ENCODE data around the gene CACNA2D3.

The CACNA2D3 gene

GRCh38 chr3:54408328-54408727, 286.0 kb downstream of the CACNA2D3 start:
- Histone ChIP-seq H3K4me2 (ENCODE audit: low read length) (no peak overlapping the region), H3K27me3 (ENCODE audit: control insufficient read depth, insufficient read depth, low read length) (no peaks in the 10 kb centered on the region), H3K27ac (no peak overlapping the region), H3K36me3 (ENCODE audit: control insufficient read depth, insufficient read depth, low read length) (no peaks in the 10 kb centered on the region), H3K4me3 (ENCODE audit: low read depth, low read length) (no peak overlapping the region), H3K79me2 (no peaks in the 10 kb centered on the region), H2AFZ (no peak overlapping the region), H3K9ac (no peak overlapping the region), H3K9me3 (ENCODE audit: control insufficient read depth, low read length) (no peaks in the 10 kb centered on the region), H3K4me1 (no peaks in the 10 kb centered on the region)
- no peak for TF ChIP-seq CTCF (IDR thresholded peaks at IDR 0.05)

GRCh38 chr3:54421943-54422342, 299.6 kb downstream of the CACNA2D3 start:
- TF ChIP-seq CTCF (IDR thresholded peaks at IDR 0.05) = no peak
- Histone ChIP-seq H3K36me3 (ENCODE audit: control insufficient read depth, insufficient read depth, low read length) (no peaks in the 10 kb centered on the region), H3K4me2 (ENCODE audit: low read length) (no peak overlapping the region), H3K9ac (no peak overlapping the region), H3K4me1 (no peaks in the 10 kb centered on the region), H3K27me3 (ENCODE audit: control insufficient read depth, insufficient read depth, low read length) (no peaks in the 10 kb centered on the region), H2AFZ (no peak overlapping the region), H3K9me3 (ENCODE audit: control insufficient read depth, low read length) (no peaks in the 10 kb centered on the region), H3K79me2 (no peaks in the 10 kb centered on the region), H3K4me3 (ENCODE audit: low read depth, low read length) (no peak overlapping the region), H3K27ac (no peak overlapping the region)

- no peak for TF ChIP-seq CTCF (IDR thresholded peaks at IDR 0.05)
- H3K36me3 ChIP-seq (ENCODE audit: control insufficient read depth, insufficient read depth, low read length) = no peaks in the 10 kb centered on the region
Observed at GRCh38 chr3:54424292-54424691, 301.9 kb downstream of the CACNA2D3 start.

GRCh38 chr3:54426381-54426780, 304.0 kb downstream of the CACNA2D3 start:
- H3K4me1 ChIP-seq = no peaks in the 10 kb centered on the region
- no peak overlapping the region for H3K4me2 ChIP-seq (ENCODE audit: low read length)
- no peaks in the 10 kb centered on the region for H3K36me3 ChIP-seq (ENCODE audit: control insufficient read depth, insufficient read depth, low read length)
- no peak overlapping the region for H2AFZ ChIP-seq
- no peaks in the 10 kb centered on the region for H3K27me3 ChIP-seq (ENCODE audit: control insufficient read depth, insufficient read depth, low read length)
- no peaks in the 10 kb centered on the region for H3K9me3 ChIP-seq (ENCODE audit: control insufficient read depth, low read length)
- no peak overlapping the region for H3K4me3 ChIP-seq (ENCODE audit: low read depth, low read length)
- TF ChIP-seq CTCF (IDR thresholded peaks at IDR 0.05) = no peak
- no peak overlapping the region for H3K27ac ChIP-seq
- H3K79me2 ChIP-seq = no peaks in the 10 kb centered on the region
- H3K9ac ChIP-seq = no peak overlapping the region

More at GRCh38 chr3:54424292-54424691, 301.9 kb downstream of the CACNA2D3 start:
- Histone ChIP-seq H3K79me2 (no peaks in the 10 kb centered on the region), H3K4me3 (ENCODE audit: low read depth, low read length) (no peak overlapping the region), H3K27me3 (ENCODE audit: control insufficient read depth, insufficient read depth, low read length) (no peaks in the 10 kb centered on the region), H3K9ac (no peak overlapping the region), H2AFZ (no peak overlapping the region), H3K9me3 (ENCODE audit: control insufficient read depth, low read length) (no peaks in the 10 kb centered on the region), H3K4me1 (no peaks in the 10 kb centered on the region), H3K27ac (no peak overlapping the region), H3K4me2 (ENCODE audit: low read length) (no peak overlapping the region)

GRCh38 chr3:54427501-54427900, 305.1 kb downstream of the CACNA2D3 start:
- H3K4me3 ChIP-seq (ENCODE audit: low read depth, low read length) = no peak overlapping the region
- no peak overlapping the region for H3K9ac ChIP-seq
- H3K4me2 ChIP-seq (ENCODE audit: low read length) = no peak overlapping the region
- no peaks in the 10 kb centered on the region for H3K27me3 ChIP-seq (ENCODE audit: control insufficient read depth, insufficient read depth, low read length)
- no peaks in the 10 kb centered on the region for H3K36me3 ChIP-seq (ENCODE audit: control insufficient read depth, insufficient read depth, low read length)
- H3K79me2 ChIP-seq = no peaks in the 10 kb centered on the region
- no peak overlapping the region for H3K27ac ChIP-seq
- no peak overlapping the region for H2AFZ ChIP-seq
- H3K4me1 ChIP-seq = no peaks in the 10 kb centered on the region
- no peaks in the 10 kb centered on the region for H3K9me3 ChIP-seq (ENCODE audit: control insufficient read depth, low read length)
- no peak for TF ChIP-seq CTCF (IDR thresholded peaks at IDR 0.05)

Data from parathyroid adenoma (tissue), 2 donors.